ENCODE results near the gene CABP1. TPM values are rescaled to one million over a fixed set of nuclear protein-coding genes. Genes with fewer than 3 reads are reported as not detected.

CABP1 gene
- polyA plus RNA-seq, 1 donor (not counting 4 experiments of a cell fraction or from before 2014, with no cell fraction given) = 0.04 TPM

- FAIRE-seq (no peak), DNase-seq (ENCODE audit: low read depth, low spot score) (no peak)
- H3K9ac ChIP-seq (ENCODE audit: control insufficient read depth, extremely low read depth, insufficient read depth, low read length) = no peak overlapping the region
- peaks cover 11% of the 10 kb centered on the region for H4K20me1 ChIP-seq (ENCODE audit: control insufficient read depth, extremely low read depth, insufficient read depth, low read length)
- H3K27me3 ChIP-seq (ENCODE audit: control insufficient read depth, extremely low read depth, insufficient read depth, low read length) = no peaks in the 10 kb centered on the region
- no peak overlapping the region for H3K27ac ChIP-seq (ENCODE audit: control insufficient read depth, insufficient read depth, low read length)
- dilution Hi-C loops (cut with MboI; ENCODE audit: extremely low pct_ligation_motif_present, low sequenced_read_pairs) = no loop called here
- H3K4me1 ChIP-seq (ENCODE audit: control insufficient read depth, extremely low read depth, insufficient read depth, low read length) = peaks cover 20% of the 10 kb centered on the region
- no peak overlapping the region for H3K4me3 ChIP-seq (ENCODE audit: control insufficient read depth in 2 of 3, extremely low read depth in 1 of 3, insufficient read depth in 2 of 3, low read depth in 1 of 3, low read length in 3 of 3)
- peaks cover 63% of the 10 kb centered on the region for H3K79me2 ChIP-seq (ENCODE audit: control insufficient read depth, insufficient read depth, low read length)
- no peak overlapping the region for H2AFZ ChIP-seq (ENCODE audit: control insufficient read depth, low read length)
- peak overlapping the region; percentile 95 for H3K4me2 ChIP-seq (ENCODE audit: control insufficient read depth, extremely low read depth, insufficient read depth, low read depth, low read length)
- H3K9me1 ChIP-seq (ENCODE audit: control insufficient read depth, extremely low read depth, insufficient read depth, low read length) = no peaks in the 10 kb centered on the region
- H3K9me3 ChIP-seq (ENCODE audit: control insufficient read depth, low read depth, low read length) = no peaks in the 10 kb centered on the region
- H3K36me3 ChIP-seq (ENCODE audit: control insufficient read depth in 2 of 2, extremely low read depth in 1 of 2, insufficient read depth in 2 of 2, low read length in 2 of 2) = peaks cover 8 to 16% of the 10 kb centered on the region in 2 experiments
- TF ChIP-seq CTCF (optimal IDR thresholded peaks at IDR 0.05 in 1 of 3, IDR thresholded peaks at IDR 0.05 in 1 of 3, conservative IDR thresholded peaks at IDR 0.05 in 1 of 3; ENCODE audit: extremely low read depth in 1 of 3, insufficient read depth in 2 of 3, low read length in 3 of 3) = no peak
- TF ChIP-seq EZH2 (IDR thresholded peaks at IDR 0.05; ENCODE audit: low read length) = no peak
Measured at GRCh38 chr12:120690083-120690450, 49.6 kb downstream of the CABP1 start.

GRCh38 chr12:120690978-120691377 is 50.6 kb downstream of the CABP1 start:
- no peak for FAIRE-seq
- peaks cover 11% of the 10 kb centered on the region for H4K20me1 ChIP-seq (ENCODE audit: control insufficient read depth, extremely low read depth, insufficient read depth, low read length)
- dilution Hi-C loops (cut with MboI; ENCODE audit: extremely low pct_ligation_motif_present, low sequenced_read_pairs) = no loop called here

More at GRCh38 chr12:120690978-120691377, 50.6 kb downstream of the CABP1 start:
- Histone ChIP-seq H3K27me3 (ENCODE audit: control insufficient read depth, extremely low read depth, insufficient read depth, low read length) (no peaks in the 10 kb centered on the region), H2AFZ (ENCODE audit: control insufficient read depth, low read length) (no peak overlapping the region), H3K79me2 (ENCODE audit: control insufficient read depth, insufficient read depth, low read length) (peaks cover 63% of the 10 kb centered on the region), H3K9ac (ENCODE audit: control insufficient read depth, extremely low read depth, insufficient read depth, low read length) (no peak overlapping the region), H3K4me2 (ENCODE audit: control insufficient read depth, extremely low read depth, insufficient read depth, low read depth, low read length) (no peak overlapping the region), H3K4me1 (ENCODE audit: control insufficient read depth, extremely low read depth, insufficient read depth, low read length) (peaks cover 19% of the 10 kb centered on the region), H3K36me3 (ENCODE audit: control insufficient read depth in 2 of 2, extremely low read depth in 1 of 2, insufficient read depth in 2 of 2, low read length in 2 of 2) (peaks cover 8 to 21% of the 10 kb centered on the region in 2 experiments), H3K4me3 (ENCODE audit: control insufficient read depth in 2 of 3, extremely low read depth in 1 of 3, insufficient read depth in 2 of 3, low read depth in 1 of 3, low read length in 3 of 3) (no peak overlapping the region), H3K9me1 (ENCODE audit: control insufficient read depth, extremely low read depth, insufficient read depth, low read length) (no peaks in the 10 kb centered on the region), H3K27ac (ENCODE audit: control insufficient read depth, insufficient read depth, low read length) (no peak overlapping the region), H3K9me3 (ENCODE audit: control insufficient read depth, low read depth, low read length) (no peaks in the 10 kb centered on the region)
- no peak for DNase-seq (ENCODE audit: low read depth, low spot score)
- TF ChIP-seq CTCF (optimal IDR thresholded peaks at IDR 0.05 in 1 of 3, IDR thresholded peaks at IDR 0.05 in 1 of 3, conservative IDR thresholded peaks at IDR 0.05 in 1 of 3; ENCODE audit: extremely low read depth in 1 of 3, insufficient read depth in 2 of 3, low read length in 3 of 3) = no peak
